T-helper 2 cell treated with Interferon-gamma antibody and Interleukin-4, amounts not matched to agents 5 μg/mL and 100 μg/mL, for 36 hours (primary cell): ENCODE measurements around the gene FAM180A.
"Not testable (repeated sequence)": the region's sequence is repeated elsewhere in the genome, so short reads cannot be mapped to it uniquely, and the experiment has no call there.

Experiments
- DNase-seq: peaks from one replicate; pipeline ENCODE4 v3.0.0; 2021; ENCODE audit warnings: low spot score
- H3K27ac Mint-ChIP-seq: one replicate; pipeline ENCODE4 v1.8.0; 2021; ENCODE audit warnings: mild to moderate bottlenecking, mixed read lengths
- H3K27me3 Mint-ChIP-seq: one replicate; pipeline ENCODE4 v1.8.0; 2021; ENCODE audit warnings: low read depth, mixed read lengths
- H3K36me3 Mint-ChIP-seq: one replicate; pipeline ENCODE4 v1.8.0; 2021; ENCODE audit warnings: low read depth, mixed read lengths
- H3K4me1 Mint-ChIP-seq: one replicate; pipeline ENCODE4 v1.8.0; 2021; ENCODE audit warnings: low read depth, mixed read lengths
- H3K4me3 Mint-ChIP-seq: one replicate; pipeline ENCODE4 v1.8.0; 2022; ENCODE audit warnings: mild to moderate bottlenecking, moderate library complexity, mixed read lengths
- H3K9me3 Mint-ChIP-seq: one replicate; pipeline ENCODE4 v1.8.0; 2021; ENCODE audit warnings: mixed read lengths

The FAM180A gene

DNA sequence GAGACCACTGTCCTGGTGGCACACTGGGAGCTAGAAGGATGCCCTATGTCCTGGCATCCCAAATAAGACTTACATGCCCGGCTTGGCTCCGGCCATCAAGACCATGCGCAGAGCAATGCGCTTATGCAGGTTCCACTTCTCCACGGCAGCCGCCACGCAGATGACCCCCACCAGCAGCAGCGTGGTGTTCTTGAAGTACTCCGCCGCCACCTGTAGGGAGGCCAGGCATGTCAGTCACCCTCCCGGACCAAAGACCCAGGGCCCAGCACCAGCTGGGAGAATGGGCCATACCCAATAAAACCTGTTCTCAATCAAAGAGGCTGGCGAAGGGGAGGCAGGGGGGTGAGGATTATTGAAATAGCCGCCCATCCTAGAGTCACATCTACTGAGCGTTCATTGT is 40.6 kb downstream of the FAM180A start:
- H3K4me3 Mint-ChIP-seq, result no peak overlapping the region

GRCh38 chr7:135707570-135707966 is 41.0 kb downstream of the FAM180A start:
- DNase-seq, result no peak
- Mint-ChIP-seq H3K4me1 (no peaks in the 10 kb centered on the region), H3K27ac (no peak overlapping the region), H3K36me3 (no peaks in the 10 kb centered on the region), H3K27me3 (no peaks in the 10 kb centered on the region), H3K4me3 (no peak overlapping the region), H3K9me3 (no peaks in the 10 kb centered on the region)

More for the DNA sequence above, 40.6 kb downstream of the FAM180A start:
- Mint-ChIP-seq H3K9me3 (no peaks in the 10 kb centered on the region), H3K4me1 (no peaks in the 10 kb centered on the region), H3K36me3 (no peaks in the 10 kb centered on the region), H3K27ac (no peak overlapping the region), H3K27me3 (no peaks in the 10 kb centered on the region)
- no peak for DNase-seq

- Mint-ChIP-seq H3K36me3 (no peaks in the 10 kb centered on the region), H3K27ac (no peak overlapping the region), H3K27me3 (no peaks in the 10 kb centered on the region), H3K9me3 (no peaks in the 10 kb centered on the region), H3K4me1 (no peaks in the 10 kb centered on the region), H3K4me3 (no peak overlapping the region)
- DNase-seq, result no peak
Measured at GRCh38 chr7:135706858-135707569, 41.6 kb downstream of the FAM180A start.

GRCh38 chr7:135706038-135706742 is 42.4 kb downstream of the FAM180A start:
- H3K36me3 Mint-ChIP-seq, result no peaks in the 10 kb centered on the region

DNA sequence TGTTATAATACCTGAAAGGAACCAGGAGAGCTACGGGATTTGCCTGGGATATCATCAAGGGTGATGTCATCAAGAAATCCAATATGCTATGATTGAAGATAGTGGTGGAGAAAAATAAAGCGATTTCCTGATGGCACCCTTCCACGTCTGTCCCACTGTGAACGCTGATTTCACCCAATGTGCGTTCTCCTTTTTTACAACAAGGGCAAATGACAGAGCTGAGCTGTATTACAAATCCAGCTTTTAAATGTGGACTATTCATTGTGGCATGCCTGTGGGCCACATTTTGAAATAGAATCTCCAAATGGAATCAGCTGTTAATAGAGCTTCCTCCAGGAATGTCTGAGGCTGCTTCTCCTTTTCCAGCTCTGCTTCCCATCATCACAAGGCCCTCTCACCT is 43.9 kb downstream of the FAM180A start:
- no peak overlapping the region for H3K27ac Mint-ChIP-seq

More at GRCh38 chr7:135706038-135706742, 42.4 kb downstream of the FAM180A start:
- Mint-ChIP-seq H3K4me1 (no peaks in the 10 kb centered on the region), H3K4me3 (no peak overlapping the region), H3K27ac (no peak overlapping the region), H3K9me3 (no peaks in the 10 kb centered on the region), H3K27me3 (no peaks in the 10 kb centered on the region)
- no peak for DNase-seq

GRCh38 chr7:135704074-135704473 is 44.5 kb downstream of the FAM180A start:
- Mint-ChIP-seq H3K27ac (no peak overlapping the region), H3K4me1 (no peaks in the 10 kb centered on the region), H3K36me3 (no peaks in the 10 kb centered on the region), H3K27me3 (no peaks in the 10 kb centered on the region), H3K4me3 (no peak overlapping the region), H3K9me3 (no peaks in the 10 kb centered on the region)
- DNase-seq, result no peak

More for the DNA sequence above, 43.9 kb downstream of the FAM180A start:
- Mint-ChIP-seq H3K27me3 (no peaks in the 10 kb centered on the region), H3K4me1 (no peaks in the 10 kb centered on the region), H3K9me3 (no peaks in the 10 kb centered on the region), H3K4me3 (no peak overlapping the region), H3K36me3 (no peaks in the 10 kb centered on the region)
- no peak for DNase-seq

- Mint-ChIP-seq H3K36me3 (no peaks in the 10 kb centered on the region), H3K27ac (no peak overlapping the region), H3K9me3 (no peaks in the 10 kb centered on the region), H3K27me3 (no peaks in the 10 kb centered on the region), H3K4me3 (no peak overlapping the region), H3K4me1 (no peaks in the 10 kb centered on the region)
- no peak for DNase-seq
Measured at GRCh38 chr7:135697276-135698049, 51.1 kb downstream of the FAM180A start.

GRCh38 chr7:135693558-135693957 is 55.1 kb downstream of the FAM180A start:
- H3K36me3 Mint-ChIP-seq, result peaks cover 2% of the 10 kb centered on the region
- no peaks in the 10 kb centered on the region for H3K27me3 Mint-ChIP-seq
- no peak overlapping the region for H3K27ac Mint-ChIP-seq
- DNase-seq, result no peak
- no peaks in the 10 kb centered on the region for H3K9me3 Mint-ChIP-seq
- H3K4me1 Mint-ChIP-seq, result no peaks in the 10 kb centered on the region
- no peak overlapping the region for H3K4me3 Mint-ChIP-seq

- not testable (repeated sequence) for H3K36me3 Mint-ChIP-seq
Measured at GRCh38 chr7:135692606-135693005, 56.0 kb downstream of the FAM180A start.

DNA sequence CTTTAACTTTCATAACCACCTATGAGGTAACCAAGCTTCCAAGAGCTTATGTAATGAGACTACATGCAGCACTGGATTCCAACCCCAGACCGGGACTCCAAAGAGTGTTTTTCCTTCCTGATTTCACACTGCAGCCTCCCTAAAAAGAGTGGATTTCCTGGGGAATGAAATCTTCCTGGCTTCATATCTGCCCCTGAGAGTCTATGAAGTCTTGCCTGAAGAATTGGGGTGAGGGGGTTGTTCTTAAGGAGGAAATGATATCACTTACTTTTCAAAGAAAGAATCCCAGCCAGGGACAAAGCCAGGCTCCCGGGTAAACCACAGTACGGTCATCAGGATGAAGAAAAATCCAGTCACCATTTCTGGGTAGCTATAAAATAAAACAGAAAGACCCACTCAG is 56.6 kb downstream of the FAM180A start:
- no peak for DNase-seq
- peaks cover 2% of the 10 kb centered on the region for H3K36me3 Mint-ChIP-seq
- H3K27me3 Mint-ChIP-seq, result no peaks in the 10 kb centered on the region
- no peaks in the 10 kb centered on the region for H3K4me1 Mint-ChIP-seq
- no peaks in the 10 kb centered on the region for H3K9me3 Mint-ChIP-seq
- H3K27ac Mint-ChIP-seq, result no peak overlapping the region
- no peak overlapping the region for H3K4me3 Mint-ChIP-seq

More at GRCh38 chr7:135692606-135693005, 56.0 kb downstream of the FAM180A start:
- not testable (repeated sequence) for H3K27ac Mint-ChIP-seq, DNase-seq, H3K4me3 Mint-ChIP-seq, H3K4me1 Mint-ChIP-seq, H3K27me3 Mint-ChIP-seq, H3K9me3 Mint-ChIP-seq

GRCh38 chr7:135690566-135690965 is 58.0 kb downstream of the FAM180A start:
- DNase-seq, result no peak
- no peak overlapping the region for H3K4me3 Mint-ChIP-seq
- H3K9me3 Mint-ChIP-seq, result no peaks in the 10 kb centered on the region

GRCh38 chr7:135687466-135687865 is 61.1 kb downstream of the FAM180A start:
- no peak overlapping the region for H3K27ac Mint-ChIP-seq
- H3K9me3 Mint-ChIP-seq, result no peaks in the 10 kb centered on the region
- H3K4me1 Mint-ChIP-seq, result no peaks in the 10 kb centered on the region
- H3K36me3 Mint-ChIP-seq, result peaks cover 3% of the 10 kb centered on the region
- no peak for DNase-seq
- H3K27me3 Mint-ChIP-seq, result no peaks in the 10 kb centered on the region
- no peak overlapping the region for H3K4me3 Mint-ChIP-seq

More at GRCh38 chr7:135690566-135690965, 58.0 kb downstream of the FAM180A start:
- no peaks in the 10 kb centered on the region for H3K4me1 Mint-ChIP-seq
- no peak overlapping the region for H3K27ac Mint-ChIP-seq
- peaks cover 3% of the 10 kb centered on the region for H3K36me3 Mint-ChIP-seq
- H3K27me3 Mint-ChIP-seq, result no peaks in the 10 kb centered on the region

DNA sequence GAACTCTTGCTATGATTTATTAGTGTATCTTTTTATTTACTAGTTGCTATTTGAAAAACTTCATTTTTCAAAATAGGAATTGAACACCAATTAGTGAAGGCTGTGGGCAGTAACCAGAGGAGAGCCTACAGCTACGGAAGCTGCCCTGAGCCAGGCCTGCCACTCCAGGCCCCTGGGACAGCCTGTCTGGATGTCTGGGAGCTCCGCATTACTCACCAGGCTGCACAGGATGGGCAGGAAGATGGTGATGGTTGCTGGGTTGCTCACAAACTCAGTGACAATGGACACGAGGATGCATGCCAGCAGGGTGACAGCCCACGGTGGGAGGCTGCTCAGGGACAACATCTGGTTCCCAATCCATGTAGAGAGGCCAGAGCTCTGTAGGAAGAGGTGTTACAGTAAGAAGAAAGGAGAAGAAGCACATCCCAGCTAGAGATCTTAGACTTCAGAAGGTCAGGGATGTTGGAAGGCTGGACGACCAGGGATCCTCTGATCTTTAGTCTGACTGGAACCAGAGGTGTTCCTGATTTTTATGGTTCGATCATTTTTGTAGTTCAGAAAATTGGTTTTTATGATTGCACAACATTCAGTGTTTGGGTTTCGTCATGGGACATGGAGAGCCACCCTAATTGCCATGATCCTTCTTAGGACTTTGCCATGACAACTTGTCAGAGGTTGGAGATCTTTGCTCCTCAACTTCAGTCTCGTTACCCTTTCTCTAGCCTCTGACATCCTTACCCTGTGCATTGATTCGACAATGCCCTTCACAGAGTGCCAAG is 63.1 kb downstream of the FAM180A start:
- H3K9me3 Mint-ChIP-seq, result no peaks in the 10 kb centered on the region
- DNase-seq, result no peak
- H3K4me3 Mint-ChIP-seq, result no peak overlapping the region
- no peak overlapping the region for H3K27ac Mint-ChIP-seq
- peaks cover 3% of the 10 kb centered on the region for H3K36me3 Mint-ChIP-seq
- peaks cover 6% of the 10 kb centered on the region for H3K4me1 Mint-ChIP-seq
- no peaks in the 10 kb centered on the region for H3K27me3 Mint-ChIP-seq
